HG02840 (cell line): ENCODE data around the gene TMC6.
"Not testable (repeated sequence)": the region's sequence is repeated elsewhere in the genome, so short reads cannot be mapped to it uniquely, and the experiment has no call there.

Source experiments
- ATAC-seq: cut with Tn5 transposase; IDR thresholded peaks from one replicate; pipeline ENCODE4 v1.9.1; 2021; ENCODE audit warnings: mild to moderate bottlenecking, moderate library complexity, moderate number of reproducible peaks; ENCODE audit not compliant: unreplicated experiment, low FRiP score

TMC6 gene

GRCh38 chr17:78082355-78082872 lies 46.1 kb downstream of the TMC6 start:
- not testable (repeated sequence) for ATAC-seq

- no peak for ATAC-seq
These were observed 47.0 kb downstream of the TMC6 start for GRCh38 chr17:78081551-78081950.

GRCh38 chr17:78079253-78079652 lies 49.3 kb downstream of the TMC6 start:
- ATAC-seq = no peak

DNA sequence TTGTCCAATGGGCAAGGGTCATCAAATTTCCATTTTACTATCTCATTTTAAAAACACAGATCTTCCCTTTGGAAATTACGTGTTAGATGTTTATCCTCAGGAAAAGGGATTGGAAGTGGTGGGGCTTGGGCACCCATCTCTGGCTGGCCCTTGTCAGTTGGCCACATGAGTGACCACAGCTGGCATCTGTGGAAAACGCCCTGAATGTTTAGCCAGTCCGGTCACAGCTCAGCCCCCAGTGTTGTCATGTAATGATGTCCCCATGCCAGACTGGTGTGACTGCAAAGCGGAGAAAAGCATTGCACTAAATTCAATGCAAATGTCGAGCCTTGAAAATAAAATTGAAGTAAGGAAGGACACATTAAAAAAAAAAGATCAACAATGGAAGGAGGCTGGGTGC lies 53.0 kb downstream of the TMC6 start:
- no peak for ATAC-seq

DNA sequence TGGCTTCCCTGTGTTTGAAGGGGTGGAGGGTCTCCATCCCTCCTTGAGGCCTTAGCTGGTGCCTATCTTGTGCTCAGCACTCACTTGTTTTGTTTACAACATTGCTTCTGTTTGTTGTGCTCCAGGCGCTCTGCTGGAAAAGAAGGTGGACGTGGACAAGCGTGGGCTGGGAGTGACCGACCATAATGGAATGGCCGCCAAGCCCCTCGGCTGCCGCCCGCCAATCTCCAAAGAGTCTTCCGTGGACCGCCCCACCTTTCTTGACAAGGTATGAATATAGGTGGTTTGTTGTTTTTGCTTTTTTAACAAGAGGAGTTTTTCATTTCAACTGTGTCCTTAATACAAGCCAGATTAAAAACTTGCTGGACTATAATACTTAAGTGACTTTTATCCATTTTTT lies 53.5 kb downstream of the TMC6 start:
- ATAC-seq = no peak

- no peak for ATAC-seq
These were observed 55.6 kb downstream of the TMC6 start for GRCh38 chr17:78072961-78073360.

DNA sequence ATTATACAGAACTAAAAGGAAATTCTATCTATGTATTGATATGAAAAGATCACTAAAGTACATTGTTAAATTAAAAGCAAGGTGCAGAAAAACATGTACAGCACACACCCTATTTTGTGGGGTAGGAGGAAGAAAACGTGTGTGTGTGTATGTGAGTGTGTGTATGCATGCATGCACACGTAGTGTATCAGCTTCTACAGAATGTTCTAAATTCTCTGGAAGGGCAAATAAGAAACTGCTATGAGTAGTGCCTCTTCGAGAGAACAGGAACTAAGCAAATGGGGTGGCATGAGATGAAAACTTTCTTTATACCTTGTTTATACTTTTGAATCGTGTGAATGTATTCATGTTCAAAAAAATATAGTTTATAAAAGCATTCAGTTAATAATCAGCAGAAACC lies 58.9 kb downstream of the TMC6 start:
- no peak for ATAC-seq

DNA sequence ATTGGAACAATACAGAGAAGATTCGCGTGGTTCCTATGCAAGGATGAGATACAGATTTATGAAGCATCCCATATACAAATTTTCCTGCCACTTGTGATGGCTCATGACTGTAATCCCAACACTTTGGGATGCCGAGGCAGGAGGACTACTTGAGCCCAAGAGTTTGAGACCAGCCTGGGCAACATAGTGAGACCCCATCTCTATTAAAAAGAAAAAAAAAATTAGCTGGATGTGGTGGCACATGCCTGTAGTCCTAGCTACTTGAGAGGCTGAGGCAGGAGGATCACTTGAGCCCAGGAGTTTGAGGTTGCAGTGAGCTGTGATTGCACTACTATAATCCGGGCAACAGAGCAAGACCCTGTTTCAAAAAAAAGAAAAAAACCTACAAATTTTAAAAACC lies 61.6 kb downstream of the TMC6 start:
- ATAC-seq = not testable (repeated sequence)

DNA sequence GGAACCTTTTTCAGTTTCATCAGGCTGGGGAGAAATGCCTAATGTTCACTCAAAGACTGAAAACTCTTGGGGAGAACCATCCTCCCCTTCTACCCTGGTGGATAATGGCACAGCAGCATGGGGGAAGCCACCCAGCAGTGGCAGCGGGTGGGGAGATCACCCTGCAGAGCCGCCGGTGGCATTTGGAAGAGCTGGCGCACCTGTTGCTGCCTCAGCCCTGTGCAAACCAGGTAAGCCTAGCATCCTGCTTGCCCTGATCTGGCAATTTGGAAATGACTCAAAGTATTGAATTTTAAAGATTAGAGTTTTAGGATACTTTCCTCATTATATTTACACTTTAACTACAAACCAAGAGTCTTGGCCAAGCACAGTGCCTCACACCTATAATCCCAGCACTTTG lies 63.8 kb downstream of the TMC6 start:
- ATAC-seq = no peak

- no peak for ATAC-seq
These were observed 65.1 kb downstream of the TMC6 start for GRCh38 chr17:78063489-78063888.

GRCh38 chr17:78062596-78062995 lies 66.0 kb downstream of the TMC6 start:
- no peak for ATAC-seq
